GM21360 (cell line): ENCODE measurements around the gene ZBTB2.
"Not testable (repeated sequence)": the region's sequence is repeated elsewhere in the genome, so short reads cannot be mapped to it uniquely, and the experiment has no call there.

Experiments used
- ATAC-seq: cut with Tn5 transposase; IDR thresholded peaks from one replicate; pipeline ENCODE4 v1.9.1; 2021; ENCODE audit warnings: mild to moderate bottlenecking, moderate library complexity; ENCODE audit not compliant: unreplicated experiment

The ZBTB2 gene

DNA sequence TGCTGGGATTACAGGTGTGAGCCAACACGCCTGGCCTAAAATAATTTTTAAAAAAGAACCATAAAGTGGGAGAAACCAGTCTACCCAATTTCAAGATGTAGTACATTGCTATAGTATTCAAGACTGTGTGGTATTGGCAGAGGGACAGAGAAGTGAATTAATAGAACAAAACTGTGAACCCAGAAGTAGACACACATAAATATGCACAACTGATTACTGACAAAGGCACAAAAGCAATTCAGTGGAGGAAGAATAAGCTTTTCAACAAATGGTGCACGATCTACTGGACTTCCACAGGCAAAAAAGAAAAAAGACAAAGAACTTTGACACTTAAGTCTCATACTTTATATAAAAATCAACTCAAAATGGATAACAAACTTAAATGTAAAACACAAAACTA, 15.5 kb downstream of the ZBTB2 start:
- ATAC-seq, result no peak

DNA sequence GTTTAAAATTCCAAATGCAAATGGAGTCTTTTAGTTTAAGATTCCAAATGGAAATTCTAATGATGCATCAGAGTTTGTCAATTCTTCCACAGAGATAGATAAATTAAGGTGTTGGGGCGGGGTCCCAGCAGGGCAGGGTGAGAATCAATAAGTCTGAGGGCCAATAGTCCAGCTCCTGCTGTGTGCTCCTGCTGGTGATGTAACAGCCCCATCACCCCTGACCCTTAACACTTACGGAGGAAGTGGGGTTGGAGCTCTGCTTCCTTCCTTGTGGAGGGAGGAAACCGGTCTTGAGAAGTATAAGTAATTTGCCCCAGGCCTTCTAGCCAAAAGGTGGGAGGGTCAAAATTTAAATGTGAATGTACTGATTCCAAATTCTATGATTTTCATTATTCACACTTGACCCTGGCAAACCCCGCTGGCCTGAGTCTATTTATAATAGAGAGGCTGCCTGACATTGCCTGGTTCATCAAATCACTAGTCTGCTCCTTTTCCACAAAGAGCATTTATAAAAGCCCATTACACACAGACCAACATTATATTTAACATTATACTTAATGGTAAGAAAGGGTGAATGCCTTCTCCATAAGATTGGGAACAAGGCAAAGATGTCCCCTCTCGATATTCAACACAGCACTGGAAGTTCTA, 17.2 kb downstream of the ZBTB2 start:
- no peak for ATAC-seq

- no peak for ATAC-seq
Observed at GRCh38 chr6:151372164-151372563, 19.2 kb downstream of the ZBTB2 start.

DNA sequence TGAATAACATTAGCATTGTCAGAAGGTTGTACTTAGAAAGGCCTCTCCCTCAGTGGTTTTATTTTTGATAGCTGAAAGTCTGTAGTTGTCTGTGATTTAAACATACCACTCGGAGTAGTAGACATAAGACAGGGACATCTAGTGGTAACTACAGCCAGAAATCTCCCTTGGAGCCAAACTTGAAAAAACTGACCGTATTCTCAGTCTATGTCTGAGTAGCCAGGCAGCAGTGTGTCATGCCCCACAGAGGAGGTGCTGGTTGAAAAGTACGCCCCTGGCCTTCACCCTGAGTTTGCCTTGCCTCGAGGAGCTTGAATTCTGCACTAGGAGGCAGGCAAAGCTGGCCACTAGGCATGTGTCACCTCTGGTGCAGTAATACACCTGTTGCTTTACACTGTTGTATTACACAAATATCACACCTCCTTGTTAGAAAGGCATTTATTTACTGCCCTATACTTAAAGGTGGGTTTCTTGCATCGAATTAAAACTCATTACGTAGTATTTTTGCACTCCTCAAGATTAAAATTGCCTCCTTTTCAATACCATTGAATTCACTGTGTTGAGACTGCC, 20.8 kb downstream of the ZBTB2 start:
- ATAC-seq, result no peak

DNA sequence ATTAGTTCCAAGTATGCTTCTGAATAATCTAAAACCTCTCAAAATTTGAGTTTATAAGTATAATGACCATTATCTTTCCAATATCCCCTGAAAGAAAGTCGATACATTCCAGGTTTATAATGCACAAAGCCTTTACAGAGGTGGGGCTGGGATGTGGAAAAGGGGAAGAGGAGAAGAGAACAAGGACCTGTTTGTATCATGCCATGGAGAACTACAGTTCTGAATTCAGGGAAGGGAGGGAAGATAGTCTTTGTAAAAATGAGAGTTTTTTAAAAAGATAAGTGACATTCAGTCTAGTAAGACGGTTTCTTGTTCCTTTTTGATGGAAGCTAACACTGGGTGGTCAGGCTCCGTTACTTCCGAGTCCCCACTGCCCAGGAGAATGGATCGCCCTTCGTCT, 26.1 kb downstream of the ZBTB2 start:
- no peak for ATAC-seq

- ATAC-seq, result no peak
Observed at GRCh38 chr6:151359486-151359885, 31.9 kb downstream of the ZBTB2 start.

DNA sequence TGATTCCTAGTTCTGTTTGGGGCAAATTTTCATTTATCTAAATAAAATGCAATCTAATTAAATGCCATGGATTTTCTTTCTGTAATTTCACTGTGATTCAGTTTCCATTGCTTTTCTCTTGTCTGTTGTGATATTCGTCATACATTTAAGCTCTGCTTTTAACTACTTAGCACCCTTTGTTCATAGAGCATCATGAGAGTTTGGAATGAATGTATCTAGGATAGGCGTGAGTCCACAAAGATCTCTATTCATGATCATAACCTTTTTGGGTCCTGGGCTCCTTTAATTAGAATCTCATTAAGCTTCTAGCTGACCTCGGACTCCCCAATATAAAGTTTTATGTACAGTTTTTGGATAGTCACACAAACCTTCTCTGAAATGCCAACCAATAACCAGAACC, 32.9 kb downstream of the ZBTB2 start:
- no peak for ATAC-seq

DNA sequence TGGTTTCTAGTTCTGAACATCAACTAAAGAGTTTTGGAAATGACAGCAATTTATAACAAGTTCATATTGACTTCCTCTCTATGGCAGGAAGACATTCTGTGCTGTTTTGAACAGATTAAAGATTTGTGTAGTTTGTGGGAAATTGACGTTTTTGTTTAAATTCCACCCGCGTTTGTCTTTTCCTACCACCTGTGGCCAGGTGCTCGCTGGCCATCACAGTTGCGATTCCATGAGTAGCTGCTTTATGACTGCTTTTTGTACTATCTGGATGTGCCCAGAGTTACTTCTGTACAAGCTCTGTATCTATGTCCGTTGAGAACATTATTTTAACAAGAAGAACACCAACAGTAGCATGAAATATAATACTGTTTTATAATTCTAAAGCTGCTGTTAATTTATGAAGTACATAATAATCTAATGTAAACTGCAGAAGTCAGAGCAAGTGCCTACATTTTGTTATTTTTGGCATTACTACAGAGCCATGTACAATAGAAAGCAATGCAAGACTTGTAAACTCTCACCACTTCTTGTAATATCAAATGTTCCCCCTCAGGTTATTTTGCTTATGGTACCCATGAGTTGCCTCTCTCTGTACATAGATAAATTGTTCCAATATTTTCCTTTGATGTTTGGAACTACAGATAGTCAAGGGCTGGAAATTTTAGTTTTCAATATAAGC, 33.5 kb downstream of the ZBTB2 start:
- no peak for ATAC-seq

- ATAC-seq, result not testable (repeated sequence)
Observed at GRCh38 chr6:151356983-151357382, 34.4 kb downstream of the ZBTB2 start.

DNA sequence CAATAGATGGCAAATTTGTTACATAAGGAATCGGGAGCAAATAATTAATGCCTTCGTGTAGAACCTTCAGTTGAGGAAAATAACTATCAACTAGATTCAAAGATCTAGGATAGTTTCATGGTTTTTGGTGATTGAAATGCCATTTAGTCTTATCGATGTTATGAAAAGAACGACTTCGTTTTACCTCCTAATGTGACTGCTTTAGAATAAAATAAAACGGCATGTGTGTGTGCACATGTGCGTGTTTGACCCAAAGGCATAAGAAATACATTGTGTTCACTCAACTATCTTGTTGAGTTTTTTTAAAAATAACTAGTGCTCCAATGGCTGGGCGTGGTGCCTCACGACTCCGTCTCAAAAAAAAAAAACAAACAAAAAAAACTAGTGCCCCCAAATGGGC, 37.6 kb downstream of the ZBTB2 start:
- ATAC-seq, result no peak

GRCh38 chr6:151352410-151353396, 38.7 kb downstream of the ZBTB2 start:
- ATAC-seq, result no peak

- no peak for ATAC-seq
Observed at GRCh38 chr6:151351731-151352130, 39.6 kb downstream of the ZBTB2 start.

DNA sequence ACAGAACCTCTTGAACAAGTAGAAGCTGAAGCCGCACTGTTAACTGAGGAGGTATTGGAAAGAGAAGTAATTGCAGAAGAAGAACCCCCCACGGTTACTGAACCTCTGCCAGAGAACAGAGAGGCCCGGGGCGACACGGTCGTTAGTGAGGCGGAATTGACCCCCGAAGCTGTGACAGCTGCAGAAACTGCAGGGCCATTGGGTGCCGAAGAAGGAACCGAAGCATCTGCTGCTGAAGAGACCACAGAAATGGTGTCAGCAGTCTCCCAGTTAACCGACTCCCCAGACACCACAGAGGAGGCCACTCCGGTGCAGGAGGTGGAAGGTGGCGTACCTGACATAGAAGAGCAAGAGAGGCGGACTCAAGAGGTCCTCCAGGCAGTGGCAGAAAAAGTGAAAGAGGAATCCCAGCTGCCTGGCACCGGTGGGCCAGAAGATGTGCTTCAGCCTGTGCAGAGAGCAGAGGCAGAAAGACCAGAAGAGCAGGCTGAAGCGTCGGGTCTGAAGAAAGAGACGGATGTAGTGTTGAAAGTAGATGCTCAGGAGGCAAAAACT, 40.1 kb downstream of the ZBTB2 start:
- no peak for ATAC-seq

DNA sequence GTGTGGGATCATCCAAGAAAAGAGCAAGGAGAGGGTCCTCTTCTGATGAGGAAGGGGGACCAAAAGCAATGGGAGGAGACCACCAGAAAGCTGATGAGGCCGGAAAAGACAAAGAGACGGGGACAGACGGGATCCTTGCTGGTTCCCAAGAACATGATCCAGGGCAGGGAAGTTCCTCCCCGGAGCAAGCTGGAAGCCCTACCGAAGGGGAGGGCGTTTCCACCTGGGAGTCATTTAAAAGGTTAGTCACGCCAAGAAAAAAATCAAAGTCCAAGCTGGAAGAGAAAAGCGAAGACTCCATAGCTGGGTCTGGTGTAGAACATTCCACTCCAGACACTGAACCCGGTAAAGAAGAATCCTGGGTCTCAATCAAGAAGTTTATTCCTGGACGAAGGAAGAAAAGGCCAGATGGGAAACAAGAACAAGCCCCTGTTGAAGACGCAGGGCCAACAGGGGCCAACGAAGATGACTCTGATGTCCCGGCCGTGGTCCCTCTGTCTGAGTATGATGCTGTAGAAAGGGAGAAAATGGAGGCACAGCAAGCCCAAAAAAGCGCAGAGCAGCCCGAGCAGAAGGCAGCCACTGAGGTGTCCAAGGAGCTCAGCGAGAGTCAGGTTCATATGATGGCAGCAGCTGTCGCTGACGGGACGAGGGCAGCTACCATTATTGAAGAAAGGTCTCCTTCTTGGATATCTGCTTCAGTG, 40.8 kb downstream of the ZBTB2 start:
- ATAC-seq, result no peak

- ATAC-seq, result no peak
Observed at GRCh38 chr6:151349651-151350270, 41.6 kb downstream of the ZBTB2 start.

- not testable (repeated sequence) for ATAC-seq
Observed at GRCh38 chr6:151342750-151343149, 48.6 kb downstream of the ZBTB2 start.

- ATAC-seq, result no peak
Observed at GRCh38 chr6:151341476-151342195, 49.7 kb downstream of the ZBTB2 start.

GRCh38 chr6:151340219-151340978, 51.0 kb downstream of the ZBTB2 start:
- ATAC-seq, result no peak
